Activated T-cell treated with anti-CD3 and anti-CD28 coated beads, Interleukin-2, amount 50 U/mL, for 24 hours (primary cell): ENCODE data around the gene ST3GAL5.
A peak's percentile ranks its signal among the peaks of the same experiment; 100 is the strongest.

Experiments used
- DNase-seq: peaks from one replicate; pipeline ENCODE4 v3.0.0-alpha.2; 2020
- H3K27ac Mint-ChIP-seq: 2 replicates; pipeline ENCODE4 v1.8.0; 2020; ENCODE audit warnings: mild to moderate bottlenecking, mixed read lengths
- H3K27me3 Mint-ChIP-seq: 2 replicates; pipeline ENCODE4 v1.8.0; 2020; ENCODE audit warnings: mixed read lengths
- H3K36me3 Mint-ChIP-seq: 2 replicates; pipeline ENCODE4 v1.8.0; 2020; ENCODE audit warnings: low read depth, mixed read lengths
- H3K4me1 Mint-ChIP-seq: 2 replicates; pipeline ENCODE4 v1.8.0; 2020; ENCODE audit warnings: low read depth, mixed read lengths
- H3K4me3 Mint-ChIP-seq: 2 replicates; pipeline ENCODE4 v1.8.0; 2020; ENCODE audit warnings: mild to moderate bottlenecking, moderate library complexity, mixed read lengths
- H3K9me3 Mint-ChIP-seq: 2 replicates; pipeline ENCODE4 v1.8.0; 2020; ENCODE audit warnings: mixed read lengths

Gene ST3GAL5

GRCh38 chr2:85810371-85811179, 78.2 kb downstream of the ST3GAL5 start:
- Mint-ChIP-seq H3K9me3 (no peaks in the 10 kb centered on the region), H3K4me3 (no peak overlapping the region), H3K4me1 (no peaks in the 10 kb centered on the region), H3K27me3 (peaks cover 12% of the 10 kb centered on the region), H3K36me3 (no peaks in the 10 kb centered on the region), H3K27ac (no peak overlapping the region)
- peak; percentile 17 for DNase-seq

- Mint-ChIP-seq H3K4me3 (no peak overlapping the region), H3K27me3 (peaks cover 4% of the 10 kb centered on the region), H3K27ac (no peak overlapping the region), H3K9me3 (no peaks in the 10 kb centered on the region), H3K36me3 (no peaks in the 10 kb centered on the region), H3K4me1 (peaks cover 14% of the 10 kb centered on the region)
- DNase-seq, result peak; percentile 18
Measured at GRCh38 chr2:85807756-85808155, 81.0 kb downstream of the ST3GAL5 start.

- H3K36me3 Mint-ChIP-seq, result no peaks in the 10 kb centered on the region
- H3K27me3 Mint-ChIP-seq, result peaks cover 4% of the 10 kb centered on the region
- H3K4me1 Mint-ChIP-seq, result peaks cover 14% of the 10 kb centered on the region
- no peak for DNase-seq
- no peaks in the 10 kb centered on the region for H3K9me3 Mint-ChIP-seq
- no peak overlapping the region for H3K4me3 Mint-ChIP-seq
- no peak overlapping the region for H3K27ac Mint-ChIP-seq
Measured at GRCh38 chr2:85806358-85807118, 82.3 kb downstream of the ST3GAL5 start.

- no peaks in the 10 kb centered on the region for H3K36me3 Mint-ChIP-seq
- H3K4me3 Mint-ChIP-seq, result no peak overlapping the region
- peaks cover 14% of the 10 kb centered on the region for H3K4me1 Mint-ChIP-seq
- H3K9me3 Mint-ChIP-seq, result no peaks in the 10 kb centered on the region
- peaks cover 1% of the 10 kb centered on the region for H3K27me3 Mint-ChIP-seq
- DNase-seq, result peak; percentile 34
- H3K27ac Mint-ChIP-seq, result no peak overlapping the region
Measured at GRCh38 chr2:85804583-85804982, 84.2 kb downstream of the ST3GAL5 start.

- no peak overlapping the region for H3K4me3 Mint-ChIP-seq
- peaks cover 6% of the 10 kb centered on the region for H3K27me3 Mint-ChIP-seq
- H3K9me3 Mint-ChIP-seq, result no peaks in the 10 kb centered on the region
- H3K36me3 Mint-ChIP-seq, result no peaks in the 10 kb centered on the region
- no peak for DNase-seq
- H3K27ac Mint-ChIP-seq, result no peak overlapping the region
- H3K4me1 Mint-ChIP-seq, result peaks cover 14% of the 10 kb centered on the region
Measured at GRCh38 chr2:85803704-85804425, 84.9 kb downstream of the ST3GAL5 start.

- Mint-ChIP-seq H3K36me3 (no peaks in the 10 kb centered on the region), H3K4me1 (peaks cover 14% of the 10 kb centered on the region), H3K4me3 (no peak overlapping the region), H3K27ac (no peak overlapping the region), H3K9me3 (no peaks in the 10 kb centered on the region), H3K27me3 (peaks cover 7% of the 10 kb centered on the region)
- DNase-seq, result peak; percentile 11
Measured at GRCh38 chr2:85802354-85803103, 86.3 kb downstream of the ST3GAL5 start.

- Mint-ChIP-seq H3K4me1 (peaks cover 14% of the 10 kb centered on the region), H3K36me3 (no peaks in the 10 kb centered on the region), H3K9me3 (no peaks in the 10 kb centered on the region), H3K4me3 (no peak overlapping the region), H3K27ac (no peak overlapping the region), H3K27me3 (peaks cover 7% of the 10 kb centered on the region)
- DNase-seq, result no peak
Measured at GRCh38 chr2:85801871-85802270, 86.9 kb downstream of the ST3GAL5 start.

GRCh38 chr2:85800586-85800985, 88.2 kb downstream of the ST3GAL5 start:
- Mint-ChIP-seq H3K4me3 (no peak overlapping the region), H3K27me3 (peaks cover 7% of the 10 kb centered on the region), H3K4me1 (peaks cover 14% of the 10 kb centered on the region), H3K9me3 (no peaks in the 10 kb centered on the region), H3K36me3 (no peaks in the 10 kb centered on the region), H3K27ac (no peak overlapping the region)
- DNase-seq, result no peak

- Mint-ChIP-seq H3K36me3 (no peaks in the 10 kb centered on the region), H3K9me3 (no peaks in the 10 kb centered on the region), H3K4me3 (no peak overlapping the region), H3K27ac (no peak overlapping the region), H3K4me1 (peaks cover 9% of the 10 kb centered on the region), H3K27me3 (peaks cover 7% of the 10 kb centered on the region)
- peak; percentile 24 for DNase-seq
Measured at GRCh38 chr2:85799215-85799956, 89.4 kb downstream of the ST3GAL5 start.

GRCh38 chr2:85797921-85798320, 90.9 kb downstream of the ST3GAL5 start:
- no peak for DNase-seq
- Mint-ChIP-seq H3K4me1 (no peaks in the 10 kb centered on the region), H3K36me3 (no peaks in the 10 kb centered on the region), H3K9me3 (no peaks in the 10 kb centered on the region), H3K27me3 (peaks cover 7% of the 10 kb centered on the region), H3K27ac (no peak overlapping the region), H3K4me3 (no peak overlapping the region)

- no peak overlapping the region for H3K4me3 Mint-ChIP-seq
- no peaks in the 10 kb centered on the region for H3K9me3 Mint-ChIP-seq
- H3K36me3 Mint-ChIP-seq, result no peaks in the 10 kb centered on the region
- peaks cover 7% of the 10 kb centered on the region for H3K27me3 Mint-ChIP-seq
- DNase-seq, result no peak
- no peaks in the 10 kb centered on the region for H3K4me1 Mint-ChIP-seq
- no peak overlapping the region for H3K27ac Mint-ChIP-seq
Measured at GRCh38 chr2:85797263-85797660, 91.5 kb downstream of the ST3GAL5 start.

- Mint-ChIP-seq H3K4me1 (no peaks in the 10 kb centered on the region), H3K27me3 (peaks cover 7% of the 10 kb centered on the region), H3K9me3 (no peaks in the 10 kb centered on the region), H3K4me3 (no peak overlapping the region), H3K27ac (no peak overlapping the region), H3K36me3 (no peaks in the 10 kb centered on the region)
- DNase-seq, result no peak
Measured at GRCh38 chr2:85796341-85797262, 92.2 kb downstream of the ST3GAL5 start.

GRCh38 chr2:85796046-85796340, 92.8 kb downstream of the ST3GAL5 start:
- Mint-ChIP-seq H3K36me3 (no peaks in the 10 kb centered on the region), H3K4me1 (no peaks in the 10 kb centered on the region), H3K9me3 (no peaks in the 10 kb centered on the region), H3K27ac (no peak overlapping the region), H3K27me3 (peaks cover 7% of the 10 kb centered on the region), H3K4me3 (no peak overlapping the region)
- no peak for DNase-seq
